SKM-1 treated with dmso at 0.1 percent for 144 hours (cell line): ENCODE data around the gene CCDC85A.
"Not testable (repeated sequence)": the region's sequence is repeated elsewhere in the genome, so short reads cannot be mapped to it uniquely, and the experiment has no call there.

ENCODE experiments used
- DNase-seq: peaks from one replicate; lab custom pipeline; 2025; ENCODE audit not compliant: unreplicated experiment; lab: John Stamatoyannopoulos, UW

CCDC85A gene

GRCh38 chr2:56183643-56184499, at the start of gene CCDC85A:
Gene CCDC85A (plus strand): TSS chr2:56183990. CDS start chr2:56184625, 635 bp downstream.
- DNase-seq: peak; percentile 50

GRCh38 chr2:56134861-56135260, 48.9 kb upstream of the CCDC85A start:
- no peak for DNase-seq

GRCh38 chr2:56142497-56143061, 41.2 kb upstream of the CCDC85A start:
- not testable (repeated sequence) for DNase-seq

GRCh38 chr2:56147907-56148306, 35.9 kb upstream of the CCDC85A start:
- DNase-seq: no peak

GRCh38 chr2:56148825-56149224, 35.0 kb upstream of the CCDC85A start:
- no peak for DNase-seq

- DNase-seq: no peak
Observed at GRCh38 chr2:56151841-56152240, 31.9 kb upstream of the CCDC85A start.

- no peak for DNase-seq
Observed at GRCh38 chr2:56155188-56155587, 28.6 kb upstream of the CCDC85A start.

- DNase-seq: not testable (repeated sequence)
Observed at GRCh38 chr2:56159875-56160274, 23.9 kb upstream of the CCDC85A start.

GRCh38 chr2:56167616-56168562, 15.9 kb upstream of the CCDC85A start:
- no peak for DNase-seq

- no peak for DNase-seq
Observed at GRCh38 chr2:56169521-56169920, 14.3 kb upstream of the CCDC85A start.

- no peak for DNase-seq
Observed at GRCh38 chr2:56170504-56170903, 13.3 kb upstream of the CCDC85A start.

GRCh38 chr2:56170988-56171387, 12.8 kb upstream of the CCDC85A start:
- DNase-seq: no peak

- no peak for DNase-seq
Observed at GRCh38 chr2:56175779-56176178, 8.0 kb upstream of the CCDC85A start.

- DNase-seq: no peak
Observed at GRCh38 chr2:56177420-56178220, 6.2 kb upstream of the CCDC85A start.

- DNase-seq: no peak
Observed at GRCh38 chr2:56179931-56180330, 3.9 kb upstream of the CCDC85A start.

GRCh38 chr2:56182420-56182819, 1.4 kb upstream of the CCDC85A start:
- no peak for DNase-seq

GRCh38 chr2:56184500-56185011, 766 bp downstream of the CCDC85A start:
- DNase-seq: no peak

GRCh38 chr2:56185101-56185581, 1.4 kb downstream of the CCDC85A start:
- no peak for DNase-seq

- DNase-seq: no peak
Observed at GRCh38 chr2:56185582-56186046, 1.8 kb downstream of the CCDC85A start.

GRCh38 chr2:56191617-56192016, 7.8 kb downstream of the CCDC85A start:
- DNase-seq: peak; percentile 38
